HL-60 (cell line): ENCODE measurements around the gene PHKG2.

Experiments
- DNase-seq, 2 experiments: peaks; one replicate each; pipeline ENCODE4 v3.0.0-alpha.2; 2010 to 2020; ENCODE audit warnings: low read depth in 1 of 2, low spot score in 1 of 2
- H3K27ac ChIP-seq: fragments of 250-450 bp; sonication (Bioruptor Pico); replicated peaks from 2 replicates; pipeline ENCODE4 v1.5.1; 2020; ENCODE audit warnings: mild to moderate bottlenecking, moderate library complexity
- H3K27me3 ChIP-seq: fragments of 250-450 bp; sonication (Bioruptor Pico); 2 replicates; pipeline ENCODE4 v1.5.1; 2021; ENCODE audit warnings: mild to moderate bottlenecking, moderate library complexity; ENCODE audit not compliant: insufficient read depth, poor library complexity, severe bottlenecking
- H3K4me3 ChIP-seq: replicated peaks from 2 replicates; pipeline ENCODE4 v1.5.1; 2011; ENCODE audit warnings: mild to moderate bottlenecking, control low read depth, low read length; ENCODE audit not compliant: insufficient read depth
- CTCF ChIP-seq: IDR thresholded peaks from one replicate; pipeline ENCODE4 v1.5.1; 2011; ENCODE audit warnings: low read length, control low read depth, inconsistent platforms; ENCODE audit not compliant: insufficient read depth
- GABPA ChIP-seq: IDR thresholded peaks from 2 replicates; pipeline ENCODE4 v1.6.1; 2012; ENCODE audit warnings: low read depth
- POLR2AphosphoS5 ChIP-seq: IDR thresholded peaks from 2 replicates; pipeline ENCODE4 v1.6.1; 2012; ENCODE audit warnings: low read depth
- REST ChIP-seq: IDR thresholded peaks from 2 replicates; pipeline ENCODE4 v1.6.1; 2012; ENCODE audit warnings: low read depth; ENCODE audit not compliant: insufficient replicate concordance
- SPI1 ChIP-seq: IDR thresholded peaks from 2 replicates; pipeline ENCODE4 v1.6.1; 2012; ENCODE audit warnings: low read depth, mild to moderate bottlenecking, borderline replicate concordance

Gene PHKG2

GRCh38 chr16:30774367-30775130 lies 26.3 kb downstream of the PHKG2 start:
- no peaks in the 10 kb centered on the region for H3K27me3 ChIP-seq
- DNase-seq = no peak
- TF ChIP-seq SPI1 (no peak), REST (no peak), CTCF (no peak), GABPA (no peak), POLR2AphosphoS5 (no peak)
- H3K27ac ChIP-seq = no peak overlapping the region
- peak overlapping the region; percentile 51 for H3K4me3 ChIP-seq

- H3K4me3 ChIP-seq = peak overlapping the region; percentile 51
- DNase-seq = no peak
- H3K27me3 ChIP-seq = no peaks in the 10 kb centered on the region
- TF ChIP-seq POLR2AphosphoS5 = no peak
- TF ChIP-seq SPI1 = no peak
- TF ChIP-seq CTCF = no peak
- no peak for TF ChIP-seq GABPA
- TF ChIP-seq REST = no peak
- H3K27ac ChIP-seq = peak overlapping the region; percentile 97
Observed at GRCh38 chr16:30775131-30775391, 26.8 kb downstream of the PHKG2 start.

GRCh38 chr16:30775392-30776188 lies 27.4 kb downstream of the PHKG2 start:
- H3K27me3 ChIP-seq = no peaks in the 10 kb centered on the region
- H3K27ac ChIP-seq = peak overlapping the region; percentile 97
- peak; percentile 86 to 89 for DNase-seq
- peak overlapping the region; percentile 51 for H3K4me3 ChIP-seq
- no peak for TF ChIP-seq CTCF
- TF ChIP-seq SPI1 = no peak
- TF ChIP-seq REST = peak; percentile 17
- peak; percentile 85 for TF ChIP-seq POLR2AphosphoS5
- peak; percentile 15; the same call in 1 of the 2 replicates for TF ChIP-seq GABPA
